Neural crest cell (in vitro differentiated cells): ENCODE measurements around the gene PDAP1. TPM values are rescaled to one million over a fixed set of nuclear protein-coding genes. Genes with fewer than 3 reads are reported as not detected.

Experiments
- DNase-seq: peaks from one replicate; pipeline ENCODE4 v3.0.0; 2021; ENCODE audit warnings: low read depth, mixed read lengths, low spot score
- H3K27ac Mint-ChIP-seq: one replicate; pipeline ENCODE4 v1.8.0; 2021; ENCODE audit warnings: mild to moderate bottlenecking, mixed read lengths; ENCODE audit not compliant: unreplicated experiment
- H3K27me3 Mint-ChIP-seq: 2 replicates; pipeline ENCODE4 v1.8.0; 2021; ENCODE audit warnings: low read depth, mild to moderate bottlenecking, mixed read lengths
- H3K36me3 Mint-ChIP-seq: 2 replicates; pipeline ENCODE4 v1.8.0; 2021; ENCODE audit warnings: low read depth, mild to moderate bottlenecking, mixed read lengths
- H3K4me1 Mint-ChIP-seq: 2 replicates; pipeline ENCODE4 v1.8.0; 2021; ENCODE audit warnings: mixed read lengths
- H3K4me3 Mint-ChIP-seq: one replicate; pipeline ENCODE4 v1.8.0; 2021; ENCODE audit warnings: mild to moderate bottlenecking, mixed read lengths
- H3K9me3 Mint-ChIP-seq: 2 replicates; pipeline ENCODE4 v1.8.0; 2021; ENCODE audit warnings: mixed read lengths
- CTCF ChIP-seq: fragments of 200-600 bp; sonication (generic); conservative IDR thresholded peaks from 2 replicates; pipeline ENCODE4 v1.5.0; 2021; ENCODE audit warnings: antibody characterized with exemption, mild to moderate bottlenecking
- total RNA-seq: library from RNA; stranded (reverse); gene quantifications from 2 replicates; pipeline ENCODE4 v1.2.1, GENCODE V29; 2021

The PDAP1 gene
- total RNA-seq, 1 donor from 2014 or later = 146 TPM

GRCh38 chr7:99404235-99404976 lies 4.0 kb downstream of the PDAP1 start:
- DNase-seq = no peak
- no peak for TF ChIP-seq CTCF
- Mint-ChIP-seq H3K27ac (peak overlapping the region; percentile 91), H3K4me3 (peak overlapping the region; percentile 73), H3K9me3 (no peaks in the 10 kb centered on the region), H3K36me3 (peaks cover 16% of the 10 kb centered on the region), H3K4me1 (peaks cover 24% of the 10 kb centered on the region), H3K27me3 (no peaks in the 10 kb centered on the region)

GRCh38 chr7:99403764-99404163 lies 4.6 kb downstream of the PDAP1 start:
- TF ChIP-seq CTCF = no peak
- peaks cover 18% of the 10 kb centered on the region for H3K36me3 Mint-ChIP-seq

GRCh38 chr7:99402854-99403253 lies 5.5 kb downstream of the PDAP1 start:
- TF ChIP-seq CTCF = no peak
- H3K27ac Mint-ChIP-seq = no peak overlapping the region
- H3K9me3 Mint-ChIP-seq = no peaks in the 10 kb centered on the region
- peak overlapping the region; percentile 5 for H3K4me3 Mint-ChIP-seq
- no peak for DNase-seq
- H3K36me3 Mint-ChIP-seq = peaks cover 20% of the 10 kb centered on the region
- H3K4me1 Mint-ChIP-seq = peaks cover 16% of the 10 kb centered on the region
- no peaks in the 10 kb centered on the region for H3K27me3 Mint-ChIP-seq

More at GRCh38 chr7:99403764-99404163, 4.6 kb downstream of the PDAP1 start:
- no peaks in the 10 kb centered on the region for H3K27me3 Mint-ChIP-seq
- DNase-seq = no peak
- peak overlapping the region; percentile 73 for H3K4me3 Mint-ChIP-seq
- H3K4me1 Mint-ChIP-seq = peaks cover 17% of the 10 kb centered on the region
- no peaks in the 10 kb centered on the region for H3K9me3 Mint-ChIP-seq
- H3K27ac Mint-ChIP-seq = no peak overlapping the region

GRCh38 chr7:99399597-99399996 lies 8.8 kb downstream of the PDAP1 start:
- H3K9me3 Mint-ChIP-seq = no peaks in the 10 kb centered on the region
- no peak for TF ChIP-seq CTCF
- H3K4me1 Mint-ChIP-seq = peaks cover 4% of the 10 kb centered on the region
- no peaks in the 10 kb centered on the region for H3K27me3 Mint-ChIP-seq
- H3K27ac Mint-ChIP-seq = no peak overlapping the region
- peaks cover 20% of the 10 kb centered on the region for H3K36me3 Mint-ChIP-seq
- no peak overlapping the region for H3K4me3 Mint-ChIP-seq
- no peak for DNase-seq

- no peak for DNase-seq
- peaks cover 16% of the 10 kb centered on the region for H3K36me3 Mint-ChIP-seq
- peak overlapping the region; percentile 4 for H3K4me3 Mint-ChIP-seq
- peak overlapping the region; percentile 84 for H3K27ac Mint-ChIP-seq
- H3K27me3 Mint-ChIP-seq = no peaks in the 10 kb centered on the region
- H3K9me3 Mint-ChIP-seq = no peaks in the 10 kb centered on the region
- peaks cover 4% of the 10 kb centered on the region for H3K4me1 Mint-ChIP-seq
- TF ChIP-seq CTCF = no peak
Observed at GRCh38 chr7:99398891-99399445, 9.4 kb downstream of the PDAP1 start.
